Renal cortical epithelial cell (primary cell): ENCODE measurements around the gene PRRT1B. TPM values are rescaled to one million over a fixed set of nuclear protein-coding genes. Genes with fewer than 3 reads are reported as not detected.
"Not testable (repeated sequence)": the region's sequence is repeated elsewhere in the genome, so short reads cannot be mapped to it uniquely, and the experiment has no call there.

ENCODE experiments used
- DNase-seq: peaks from one replicate; pipeline ENCODE4 v3.0.0-alpha.2; 2011; ENCODE audit warnings: low read depth
- total RNA-seq: library from RNA; depleted of rRNA; stranded (reverse); fragments of >200 nt; gene quantifications from 2 replicates; pipeline ENCODE4 v1.2.3, GENCODE V29; 2014

The PRRT1B gene
- 0.20 TPM in 1 of 2 replicates, not detected in the other for total RNA-seq

DNA sequence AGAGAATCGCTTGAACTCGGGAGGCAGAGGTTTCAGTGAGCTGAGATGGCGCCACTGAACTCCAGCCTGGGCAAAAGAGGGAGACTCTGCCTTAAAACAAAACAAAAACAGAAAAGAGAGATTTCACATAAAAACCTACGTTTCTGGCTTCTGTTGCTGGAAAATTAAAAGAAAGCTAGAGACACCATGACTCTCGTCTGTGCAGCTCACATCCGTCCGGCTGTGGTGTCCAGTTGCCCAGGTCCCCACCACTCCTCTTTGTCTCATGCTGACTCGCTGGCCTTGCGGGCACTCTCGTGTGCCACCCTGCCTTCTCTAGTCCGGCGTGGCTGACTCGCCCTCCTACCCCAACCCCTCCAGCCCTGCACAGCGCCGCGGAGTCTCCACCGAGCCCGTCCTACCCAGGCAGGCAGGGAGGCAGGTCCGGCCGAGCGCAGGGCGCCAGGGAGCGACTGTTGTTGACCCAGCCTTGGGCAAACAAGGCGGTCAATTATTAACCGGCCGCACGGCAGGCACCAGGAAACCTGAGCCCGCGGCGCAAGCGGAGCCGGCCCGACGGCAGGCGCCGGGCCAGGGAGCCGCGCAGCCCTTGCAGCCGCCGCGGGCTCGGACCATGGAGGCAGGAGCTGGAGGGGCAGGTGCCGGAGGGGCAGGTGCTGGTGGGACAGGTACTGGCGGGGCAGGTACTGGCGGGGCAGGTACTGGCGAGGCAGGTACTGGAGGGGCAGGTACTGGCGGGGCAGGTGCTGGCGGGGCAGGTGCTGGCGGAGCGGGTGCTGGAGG, at the start of gene PRRT1B:
Gene PRRT1B (plus strand): TSS at position 521 of the 783 bp plus-strand sequence. CDS start 93 bp downstream, at position 614.
- peak; percentile 79 for DNase-seq

DNA sequence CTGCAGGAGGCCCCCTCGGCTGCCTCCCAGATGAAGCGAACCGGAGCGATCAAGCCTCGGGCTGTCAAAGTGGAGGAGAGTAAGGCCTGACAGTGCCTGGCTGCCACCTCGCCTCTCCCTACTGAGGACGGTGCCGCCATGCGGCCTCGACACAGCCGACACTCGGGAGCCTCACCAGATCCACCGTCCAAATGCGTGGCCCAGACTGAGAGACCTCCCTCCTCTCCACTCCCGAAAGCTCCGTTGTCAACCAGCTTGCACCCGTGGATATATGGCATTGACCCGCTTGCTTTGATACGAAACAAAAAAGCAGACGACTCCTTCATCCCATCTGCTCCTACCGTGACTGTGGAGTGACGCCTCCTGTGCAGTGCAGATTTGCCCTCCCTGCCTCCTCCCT, 49.5 kb upstream of the PRRT1B start:
- no peak for DNase-seq

DNA sequence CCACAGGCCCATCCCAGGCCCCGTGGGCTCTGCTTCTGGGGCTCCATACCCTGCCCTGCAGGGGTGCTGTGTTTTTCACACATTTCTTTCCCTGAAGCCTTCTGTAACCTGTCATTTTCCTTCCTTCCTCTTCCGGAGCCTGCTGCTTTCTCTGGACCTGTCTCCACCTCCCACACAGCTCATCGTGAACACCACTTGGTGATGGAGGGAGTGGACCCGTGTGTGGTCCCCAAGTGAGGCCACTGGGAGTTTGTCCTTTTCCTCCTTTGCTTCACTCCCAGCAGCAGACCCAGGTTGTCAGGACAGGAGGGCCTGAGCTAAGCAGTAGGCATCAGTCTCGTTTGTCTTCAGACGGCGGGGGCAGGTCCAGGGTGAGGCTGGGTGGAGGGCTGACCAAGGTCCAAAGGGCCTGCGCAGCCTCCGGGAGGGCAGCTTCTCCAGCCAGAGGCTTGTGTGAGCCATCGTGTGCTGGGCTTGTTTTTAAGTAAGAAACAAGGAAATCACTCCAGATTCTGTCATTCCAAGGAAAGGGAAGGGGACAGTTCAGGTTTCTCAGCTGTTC, 48.4 kb upstream of the PRRT1B start:
- DNase-seq: no peak

DNA sequence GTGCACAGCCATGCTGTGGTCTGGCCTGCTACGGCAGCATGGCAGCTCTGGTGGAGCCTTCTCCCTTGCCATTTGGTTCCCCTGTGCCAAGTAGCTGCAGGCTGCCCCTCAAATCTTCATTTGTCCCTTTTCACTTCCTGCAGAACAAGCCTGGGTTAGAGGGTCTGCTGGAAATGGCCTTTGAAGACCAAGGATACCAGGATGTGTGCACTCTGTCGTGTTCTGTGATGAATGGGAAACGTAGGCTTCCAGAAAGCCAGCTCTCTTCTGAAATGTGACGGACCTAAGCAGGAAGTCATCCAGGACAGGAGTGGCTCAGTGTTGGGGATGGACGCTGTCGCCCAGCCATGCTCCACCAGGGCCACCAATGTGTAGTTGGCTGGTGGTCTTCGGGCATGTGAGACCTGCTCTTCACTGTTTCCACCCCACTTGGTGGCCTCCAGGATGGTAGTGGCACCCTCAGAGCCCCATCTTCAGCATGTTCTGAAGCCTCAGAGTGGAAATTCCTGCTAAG, 46.0 kb upstream of the PRRT1B start:
- DNase-seq: no peak

DNA sequence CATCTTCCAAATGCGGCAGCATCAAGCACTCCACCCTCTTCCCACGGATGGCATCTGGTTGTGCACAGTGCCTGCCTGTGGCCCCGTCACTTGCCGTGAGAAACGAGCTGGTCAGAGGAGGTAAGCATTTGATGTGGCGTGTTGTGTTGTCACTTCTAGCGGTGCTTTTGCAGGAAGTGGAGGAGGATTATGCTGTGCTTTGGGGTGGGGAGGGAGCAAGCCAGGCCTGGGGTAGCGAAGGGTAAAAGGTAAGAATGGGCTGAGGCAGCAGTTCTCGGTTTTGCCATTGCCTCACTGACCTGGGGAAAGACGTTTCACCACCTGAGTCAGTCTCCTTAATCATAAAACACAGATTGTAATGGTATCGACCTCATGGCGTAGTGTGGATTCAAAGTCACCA, 44.9 kb upstream of the PRRT1B start:
- DNase-seq: peak; percentile 8

DNA sequence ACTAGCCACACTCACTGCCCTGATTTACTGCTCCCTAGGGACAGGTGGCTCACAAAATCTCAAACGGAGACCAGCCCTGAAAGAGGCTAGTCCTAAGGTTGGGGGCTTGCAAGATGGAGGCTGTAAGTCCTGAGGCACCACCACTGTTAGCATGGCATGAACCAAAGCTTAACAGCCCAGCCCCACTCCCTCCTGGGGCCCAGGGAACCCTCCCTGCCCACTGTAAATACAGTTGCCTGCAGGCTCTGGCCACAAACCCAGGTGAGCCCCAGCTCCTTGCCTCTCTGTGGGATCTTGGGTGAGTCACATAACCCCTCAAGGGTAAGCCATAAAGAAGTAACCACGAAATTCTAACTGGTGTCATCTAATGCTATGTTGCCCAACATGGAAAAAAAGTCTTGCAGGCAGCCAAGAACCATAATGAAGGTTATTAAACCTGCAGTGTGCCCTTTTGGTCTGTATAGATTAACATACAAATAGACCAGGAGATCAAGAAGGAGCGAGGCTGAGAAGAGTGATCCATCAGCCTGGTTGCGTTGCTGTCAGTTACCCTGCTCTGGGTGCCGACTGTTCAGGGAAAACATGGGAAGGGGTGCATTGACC, 44.3 kb upstream of the PRRT1B start:
- DNase-seq: peak; percentile 94

DNA sequence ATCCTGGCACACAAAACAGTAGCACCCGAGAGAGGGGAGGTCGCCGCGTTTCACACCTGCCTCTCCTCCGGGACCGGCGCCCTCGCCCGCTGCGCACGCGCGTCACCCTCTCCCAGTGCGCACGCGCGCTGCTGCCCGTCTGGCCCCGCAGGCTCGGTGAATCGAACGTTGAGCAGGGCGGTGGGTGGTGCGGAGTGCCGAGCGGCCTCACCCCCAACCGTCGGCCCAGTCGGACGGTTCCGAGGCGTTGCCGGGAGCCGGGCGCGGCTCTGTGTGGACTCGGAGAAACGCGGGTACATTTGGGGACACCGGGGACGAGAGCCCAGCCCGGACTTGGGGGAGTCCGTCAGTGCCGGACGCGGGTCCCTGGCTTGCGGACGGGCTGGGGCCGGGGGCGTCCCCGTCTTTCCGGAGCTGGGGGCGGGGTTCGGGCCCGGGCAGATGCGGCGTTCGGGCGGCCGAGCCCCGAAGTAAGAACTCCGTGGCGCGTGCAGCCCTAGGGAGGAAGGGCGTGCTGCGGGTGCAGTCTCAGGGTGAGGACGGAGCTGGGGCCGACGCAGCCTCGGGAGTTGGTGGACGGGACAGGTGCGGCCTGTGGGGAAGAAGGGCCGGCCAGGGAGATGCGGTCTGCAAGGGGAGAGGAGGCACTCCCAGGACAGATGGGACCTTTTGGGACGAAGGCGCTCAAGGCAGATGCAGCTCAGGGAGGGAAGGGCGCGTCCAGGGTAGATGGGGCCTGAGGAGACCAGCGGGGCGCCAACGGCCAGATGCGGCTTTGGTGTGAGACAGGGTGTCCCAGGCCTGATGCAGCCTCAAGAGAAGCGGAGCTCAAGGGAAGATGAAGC, 42.3 kb upstream of the PRRT1B start, which contains the start of gene POMT1:
Gene POMT1 (plus strand): TSS at position 138 of the 845 bp plus-strand sequence. CDS start 1,301 bp downstream, outside the sequence.
- peak; percentile 45 for DNase-seq

DNA sequence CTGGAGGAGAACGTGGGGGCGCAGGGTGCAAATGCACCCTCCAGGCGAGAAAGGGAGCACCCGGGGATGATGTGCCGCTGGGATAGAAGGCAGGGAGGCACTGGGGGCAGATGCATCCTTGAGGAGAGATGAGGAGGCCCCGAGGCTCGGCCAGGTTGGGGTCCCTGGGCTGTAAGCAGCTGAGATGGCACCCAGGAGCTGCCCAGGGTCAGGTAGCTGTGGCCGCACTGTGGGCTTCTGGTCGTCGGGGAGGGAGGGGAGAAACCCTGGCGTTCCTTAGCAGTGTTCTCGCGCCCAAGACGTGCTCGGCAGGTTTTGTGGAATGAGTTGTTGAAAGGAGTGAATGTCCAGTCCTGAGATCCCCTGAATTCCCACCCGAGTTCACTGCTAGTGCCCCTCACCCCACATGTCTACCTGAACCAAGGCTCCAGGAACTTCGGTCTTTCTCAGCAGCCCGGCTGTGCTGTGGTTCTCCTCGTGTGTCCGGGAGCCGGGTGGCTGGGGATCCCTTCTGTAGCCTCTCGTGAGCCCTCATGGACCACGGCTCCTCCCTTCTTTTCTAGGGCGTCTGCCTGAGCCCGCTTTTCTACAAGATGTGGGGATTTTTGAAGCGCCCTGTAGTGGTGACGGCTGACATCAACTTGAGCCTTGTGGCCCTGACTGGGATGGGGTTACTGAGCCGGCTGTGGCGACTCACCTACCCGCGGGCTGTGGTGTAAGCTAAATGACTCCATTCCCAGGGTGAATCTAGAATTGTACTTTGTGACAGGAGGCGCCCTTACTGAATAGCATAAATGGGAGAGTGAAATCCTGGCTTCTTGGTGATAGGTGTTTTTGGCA, 41.5 kb upstream of the PRRT1B start:
- peak; percentile 43 for DNase-seq

DNA sequence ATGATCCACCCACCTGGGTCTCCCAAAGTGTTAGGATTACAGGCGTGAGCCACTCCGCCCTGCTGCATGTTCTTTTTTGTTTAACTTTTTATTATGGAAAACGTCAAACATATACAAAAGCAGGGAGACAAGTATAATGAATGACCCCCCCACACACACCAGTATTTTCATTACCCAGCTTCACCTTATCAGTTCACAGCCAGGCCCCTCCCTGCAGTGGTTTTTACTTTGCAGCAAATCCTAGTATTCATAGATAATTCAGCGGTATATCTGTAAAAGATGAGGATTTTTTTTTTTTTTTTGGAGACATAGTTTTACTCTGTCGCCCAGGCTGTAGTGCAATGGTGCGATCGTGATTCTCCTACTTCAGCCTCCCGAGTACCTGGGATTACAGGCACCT, 40.3 kb upstream of the PRRT1B start:
- DNase-seq: no peak

DNA sequence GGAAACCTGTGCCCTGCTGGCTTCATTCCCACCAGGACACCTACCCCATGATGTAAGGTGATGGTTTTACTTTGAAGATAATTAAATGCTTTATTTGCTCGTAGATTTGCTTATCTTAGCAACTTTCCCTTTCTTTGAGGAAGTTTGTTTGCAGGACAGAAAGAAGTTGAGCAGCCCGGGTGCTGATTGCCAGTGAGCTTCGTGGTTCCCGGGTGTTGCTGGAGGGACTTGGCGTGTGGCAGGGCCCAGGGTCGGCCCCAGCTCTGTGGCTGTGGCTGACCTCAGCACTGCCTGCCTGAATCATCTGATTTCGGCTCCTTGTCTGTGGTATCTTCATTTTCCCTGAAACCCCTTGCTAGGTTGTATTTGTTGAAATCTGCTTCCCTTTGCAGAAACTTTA, 33.9 kb upstream of the PRRT1B start:
- no peak for DNase-seq

DNA sequence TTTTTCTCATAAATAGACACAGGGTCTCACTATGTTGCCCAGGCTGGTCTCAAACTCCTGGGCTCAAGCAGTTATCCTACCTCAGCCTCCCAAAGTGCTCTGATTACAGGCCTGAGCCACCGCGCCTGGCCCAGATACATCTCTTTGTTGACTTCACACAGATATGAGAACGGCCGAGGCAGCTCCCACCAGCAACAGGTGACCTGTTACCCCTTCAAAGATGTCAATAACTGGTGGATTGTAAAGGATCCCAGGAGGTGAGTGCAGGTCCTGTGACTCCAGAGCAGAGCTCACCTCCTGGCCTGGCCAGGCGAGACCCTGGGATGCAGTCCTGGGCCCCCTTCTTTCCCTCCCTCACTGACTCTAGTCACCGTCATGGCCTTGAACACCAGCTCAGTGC, 33.4 kb upstream of the PRRT1B start:
- DNase-seq: no peak

DNA sequence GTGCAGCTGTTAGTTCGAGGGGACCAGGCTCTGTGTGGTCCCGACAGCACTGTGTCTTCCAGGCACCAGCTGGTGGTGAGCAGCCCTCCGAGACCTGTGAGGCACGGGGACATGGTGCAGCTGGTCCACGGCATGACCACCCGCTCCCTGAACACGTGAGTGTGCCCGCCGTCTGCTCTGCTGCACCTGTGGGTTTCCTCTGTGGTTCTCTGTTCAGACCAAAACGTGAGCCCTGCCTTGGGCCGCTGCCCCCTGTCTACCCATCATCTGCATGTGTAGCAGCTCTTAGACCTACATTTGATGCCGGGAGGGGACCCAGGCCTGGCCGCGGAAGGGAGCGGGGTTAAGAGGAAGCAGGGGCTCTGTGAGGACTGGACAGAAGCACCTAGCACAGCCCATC, 32.1 kb upstream of the PRRT1B start:
- DNase-seq: no peak

DNA sequence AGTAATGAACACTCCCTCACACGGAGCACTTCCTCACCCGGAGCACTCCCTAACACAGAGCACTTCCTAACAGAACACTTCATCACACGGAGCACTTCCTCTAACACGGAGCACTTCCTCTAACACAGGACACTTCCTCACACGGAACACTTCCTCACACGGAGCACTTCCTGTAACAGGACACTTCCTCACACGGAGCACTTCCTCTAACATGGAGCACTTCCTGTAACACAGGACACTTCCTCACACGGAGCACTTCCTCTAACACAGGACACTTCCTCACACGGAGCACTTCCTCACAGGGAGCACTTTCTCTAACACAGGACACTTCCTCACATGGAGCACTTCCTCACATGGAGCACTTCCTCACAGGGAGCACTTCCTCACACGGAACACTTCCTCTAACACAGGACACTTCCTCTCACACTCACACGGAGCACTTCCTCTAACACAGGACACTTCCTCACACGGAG, 29.7 kb upstream of the PRRT1B start:
- not testable (repeated sequence) for DNase-seq

DNA sequence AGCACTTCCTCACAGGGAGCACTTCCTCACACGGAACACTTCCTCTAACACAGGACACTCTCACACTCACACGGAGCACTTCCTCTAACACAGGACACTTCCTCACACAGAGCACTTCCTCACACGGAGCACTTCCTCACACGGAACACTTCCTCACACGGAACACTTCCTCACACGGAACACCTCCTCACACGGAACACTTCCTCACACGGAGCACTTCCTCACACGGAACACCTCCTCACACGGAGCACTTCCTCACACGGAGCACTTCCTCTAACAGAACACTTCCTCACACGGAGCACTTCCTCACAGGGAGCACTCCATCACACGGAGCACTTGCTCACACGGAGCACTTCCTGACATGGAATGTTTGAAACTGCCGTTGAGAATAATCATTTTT, 29.2 kb upstream of the PRRT1B start:
- DNase-seq: no peak

DNA sequence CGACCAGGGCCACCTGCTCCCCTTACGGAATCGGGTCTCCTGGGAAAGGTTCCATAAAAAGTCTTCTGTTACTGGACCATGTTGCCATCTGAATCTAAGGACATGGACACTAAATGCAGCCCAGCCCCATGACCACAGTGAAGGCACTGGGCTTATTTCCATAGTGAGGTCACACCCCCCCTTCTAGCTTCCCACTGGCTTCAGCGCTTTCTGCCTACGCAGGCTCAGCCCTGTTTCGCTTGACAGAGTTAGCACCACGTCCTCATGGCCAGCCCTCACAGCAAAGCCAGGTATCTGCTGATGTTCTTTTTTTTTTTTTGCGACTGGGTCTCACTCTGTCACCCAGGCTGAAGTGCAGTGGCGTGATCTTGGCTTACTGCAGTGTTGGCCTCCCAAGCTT, 28.4 kb upstream of the PRRT1B start:
- DNase-seq: no peak

DNA sequence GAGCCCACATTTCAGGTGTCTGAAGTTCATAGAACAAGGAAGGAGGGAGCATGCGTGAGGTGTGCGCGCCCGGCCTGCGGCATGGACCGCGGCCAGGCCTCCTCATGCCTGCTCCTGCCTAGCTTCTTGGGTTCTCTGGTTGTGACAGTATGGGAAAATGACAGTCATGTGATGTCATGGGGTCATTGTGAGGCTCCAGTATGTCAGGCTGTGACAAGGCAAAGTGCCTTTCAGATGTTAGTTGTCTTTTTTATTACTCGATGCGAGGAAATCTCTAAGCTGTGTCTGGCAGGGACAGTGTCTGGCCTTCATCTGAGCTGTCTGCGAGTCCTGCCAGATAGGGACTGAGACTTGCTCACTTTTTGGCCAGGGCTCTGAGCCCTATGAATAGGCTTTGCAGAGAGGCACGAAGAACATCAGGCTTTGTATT, 27.5 kb upstream of the PRRT1B start:
- no peak for DNase-seq

DNA sequence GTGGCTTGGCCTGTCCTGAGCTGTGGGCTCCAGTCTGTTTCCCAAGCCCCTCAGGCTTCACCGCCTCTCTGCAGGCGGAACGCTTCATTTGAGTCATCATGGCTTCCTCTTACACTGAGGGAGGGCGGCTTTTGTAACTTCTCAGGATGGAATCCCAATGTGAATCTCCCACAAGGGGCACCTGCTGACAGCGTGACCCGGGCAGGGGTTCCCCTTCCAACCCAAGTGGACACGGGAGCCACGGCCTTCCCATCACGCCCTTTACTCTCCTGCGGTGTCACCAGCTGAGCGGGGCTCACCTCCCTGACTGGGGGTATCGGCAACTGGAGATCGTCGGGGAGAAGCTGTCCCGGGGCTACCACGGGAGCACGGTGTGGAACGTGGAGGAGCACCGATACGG, 26.8 kb upstream of the PRRT1B start:
- no peak for DNase-seq

DNA sequence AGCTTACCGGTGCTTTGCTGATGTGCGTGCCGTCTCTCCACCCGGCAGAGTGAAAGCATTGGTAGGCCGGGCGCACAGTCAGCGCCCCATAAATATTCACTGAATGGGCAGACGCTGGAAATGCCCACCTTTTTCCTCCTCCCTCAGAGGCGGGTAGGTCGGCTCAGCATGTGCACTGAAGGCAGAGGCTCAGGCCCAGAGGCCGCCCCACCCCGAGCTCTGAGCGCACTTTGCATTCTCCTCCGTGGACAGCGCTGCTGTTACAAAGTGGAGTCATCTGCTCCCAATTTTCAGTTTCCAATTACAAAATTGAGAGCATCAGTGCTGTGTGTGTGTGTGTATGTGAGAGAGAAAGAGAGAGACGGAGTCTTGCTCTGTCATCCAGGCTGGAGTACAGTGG, 24.8 kb upstream of the PRRT1B start:
- no peak for DNase-seq

DNA sequence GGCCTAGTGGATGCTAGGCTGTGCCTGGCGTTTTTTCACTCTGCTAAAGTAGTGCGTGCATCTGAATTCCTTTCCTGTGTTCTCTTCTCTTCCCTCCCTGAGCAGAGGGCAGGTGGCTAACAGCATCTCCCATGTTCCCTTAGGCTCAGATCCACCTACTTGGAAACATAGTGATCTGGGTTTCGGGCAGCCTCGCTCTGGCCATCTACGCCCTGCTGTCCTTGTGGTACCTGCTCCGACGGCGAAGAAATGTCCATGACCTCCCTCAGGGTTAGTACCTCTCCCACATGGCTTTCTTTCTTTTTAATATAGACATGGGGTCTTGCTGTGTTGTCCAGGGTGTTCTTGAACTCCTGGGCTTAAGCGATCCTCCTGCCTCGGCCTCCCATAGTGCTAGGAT, 24.1 kb upstream of the PRRT1B start:
- no peak for DNase-seq

DNA sequence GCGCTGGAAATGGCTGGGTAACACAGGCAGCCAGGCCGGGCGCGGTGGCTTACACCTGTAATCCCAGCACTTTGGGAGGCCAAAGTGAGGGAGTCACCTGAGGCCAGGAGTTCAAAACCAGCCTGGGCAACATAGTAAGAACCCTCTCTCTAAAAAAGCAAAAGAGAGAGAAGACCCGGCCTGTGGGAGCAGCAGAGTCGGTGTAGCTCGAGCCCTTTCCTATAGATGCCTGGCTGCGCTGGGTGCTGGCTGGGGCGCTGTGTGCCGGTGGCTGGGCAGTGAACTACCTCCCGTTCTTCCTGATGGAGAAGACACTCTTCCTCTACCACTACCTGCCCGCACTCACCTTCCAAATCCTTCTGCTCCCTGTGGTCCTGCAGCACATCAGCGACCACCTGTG, 23.5 kb upstream of the PRRT1B start:
- no peak for DNase-seq
